Mucosa of descending colon (tissue), 3 donors: ENCODE data around the gene HSF5. TPM values are rescaled to one million over a fixed set of nuclear protein-coding genes. Genes with fewer than 3 reads are reported as not detected.

ENCODE experiments used
- ATAC-seq: fragments of 200-7000 bp; cut with Tn5 transposase; one replicate; pipeline ENCODE4 v1.9.1; 2020; ENCODE audit warnings: mild to moderate bottlenecking, moderate library complexity
- DNase-seq, 3 donors: peaks; one replicate each; pipeline ENCODE4 v3.0.0-alpha.2; 2020
- H3K36me3 ChIP-seq: fragments of 200-600 bp; one replicate; pipeline ENCODE4 v1.8.0; 2021; ENCODE audit warnings: low read depth, mild to moderate bottlenecking
- H3K4me1 ChIP-seq: fragments of 200-600 bp; one replicate; pipeline ENCODE4 v1.8.0; 2021; ENCODE audit warnings: low read depth, mild to moderate bottlenecking
- H3K4me3 ChIP-seq: fragments of 200-600 bp; one replicate; pipeline ENCODE4 v1.8.0; 2021; ENCODE audit warnings: mild to moderate bottlenecking
- H3K9me3 ChIP-seq: fragments of 200-600 bp; one replicate; pipeline ENCODE4 v1.8.0; 2021; ENCODE audit warnings: mild to moderate bottlenecking
- CTCF ChIP-seq: fragments of 200-600 bp; IDR thresholded peaks from one replicate; pipeline ENCODE4 v1.8.0; 2022; ENCODE audit warnings: antibody characterized with exemption, mild to moderate bottlenecking
- intact Hi-C, 2 donors: fragments of 100-400 bp; cut with DNase I in 1 of 2; cut with micrococcal nuclease in 1 of 2; formaldehyde crosslinking; loops; one replicate each; pipeline versions ENCODE4 v1.11.0 to v1.11.1; 2022; cut with DNase I, micrococcal nuclease
- long read RNA-seq, 2 donors: library from polyadenylated mRNA; unstranded; transcript quantifications; one replicate each; pipeline ENCODE4 v2.0.0, GENCODE V29; 2019 to 2021
- total RNA-seq, 3 donors: library from RNA; stranded (reverse); fragmentation: NEBNext Ultra II Directional in 2 of 3; extraction: Animal tissue kit (Norgen Biotek cat#: 25700) in 2 of 3; gene quantifications; one replicate each; pipeline versions ENCODE4 v1.2.1 to v1.2.4, GENCODE V29; 2021 to 2023
- donor health status: DM: no; HTN: no; CAD: no; lungs with moderate emphysema.
- donor health status: DM: no; HTN: no; CAD: no.
- donor health status: DM: no; HTN: yes; CAD: no.

Gene HSF5, protein sequence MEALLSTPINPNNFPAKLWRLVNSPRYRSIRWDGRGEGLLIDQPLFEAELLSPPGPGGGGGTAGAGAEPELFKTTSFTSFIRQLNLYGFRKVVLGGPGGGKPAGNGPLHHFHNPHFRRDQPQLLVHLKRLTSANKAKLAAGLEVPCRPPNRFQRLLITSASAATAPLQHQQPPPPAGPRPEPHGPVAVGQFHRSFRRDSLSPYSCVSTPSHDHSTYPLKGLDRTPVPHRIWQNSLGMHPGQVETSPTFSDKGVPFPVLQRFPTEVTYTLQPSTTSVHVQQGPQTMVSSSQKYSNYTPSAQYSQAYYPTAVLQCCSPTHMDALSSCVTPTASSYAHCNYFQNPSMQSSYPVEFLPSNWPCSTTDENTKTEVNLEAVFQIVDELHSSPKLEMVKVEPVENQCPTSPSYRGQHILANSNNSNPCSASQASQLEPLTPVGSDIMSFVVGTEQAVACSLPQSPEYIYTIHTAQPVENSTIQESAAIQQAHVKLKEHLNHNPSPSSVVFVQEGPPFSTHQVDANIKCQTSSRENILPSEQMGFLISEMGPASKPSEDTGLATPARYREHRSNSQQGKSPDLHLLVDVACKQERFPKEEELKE
- total RNA-seq, result under 1 TPM in 2 of 3 donors, not detected in 1; 0.07 to 0.09 TPM
- long read RNA-seq, donor 1, result 0 reads
- long read RNA-seq, donor 2, result 0 reads

DNA sequence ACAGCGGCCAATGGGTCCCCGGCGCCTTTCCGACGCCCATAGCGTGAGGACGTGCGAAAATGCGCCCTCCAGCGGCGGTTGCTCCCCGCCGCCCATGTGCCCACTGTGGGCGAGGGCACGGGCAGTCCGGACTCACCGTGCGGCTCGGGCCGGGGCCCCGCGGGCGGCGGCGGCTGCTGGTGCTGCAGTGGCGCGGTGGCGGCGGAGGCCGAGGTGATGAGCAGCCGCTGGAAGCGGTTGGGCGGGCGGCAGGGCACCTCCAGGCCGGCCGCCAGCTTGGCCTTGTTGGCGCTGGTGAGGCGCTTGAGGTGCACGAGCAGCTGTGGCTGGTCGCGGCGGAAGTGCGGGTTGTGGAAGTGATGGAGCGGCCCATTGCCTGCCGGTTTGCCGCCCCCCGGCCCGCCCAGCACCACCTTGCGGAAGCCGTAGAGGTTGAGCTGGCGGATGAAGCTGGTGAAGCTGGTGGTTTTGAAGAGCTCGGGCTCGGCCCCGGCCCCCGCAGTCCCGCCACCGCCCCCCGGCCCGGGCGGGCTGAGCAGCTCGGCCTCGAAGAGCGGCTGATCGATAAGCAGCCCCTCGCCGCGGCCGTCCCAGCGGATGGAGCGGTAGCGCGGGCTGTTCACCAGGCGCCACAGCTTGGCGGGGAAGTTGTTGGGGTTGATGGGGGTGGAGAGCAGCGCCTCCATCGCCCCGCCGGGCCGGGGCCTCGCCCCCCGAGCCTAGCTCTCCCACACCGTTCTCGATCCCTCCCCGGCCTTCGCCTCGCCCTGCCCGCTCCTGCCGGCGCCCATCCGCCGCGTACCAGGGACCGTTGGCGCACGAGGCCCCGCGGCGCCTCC, at the start of gene HSF5:
Gene HSF5, minus strand, starts transcription at position 820 of the 839 bp plus-strand sequence. Its CDS starts 134 bp downstream, at position 686.
- TF ChIP-seq CTCF, result no peak
- Histone ChIP-seq H3K4me1 (no peaks in the 10 kb centered on the region), H3K4me3 (no peak within 1 kb of the TSS), H3K9me3 (no peaks in the 10 kb centered on the region), H3K36me3 (no peaks in the 10 kb centered on the region)
- peak; percentile 83 for ATAC-seq
- DNase-seq, result peak; percentile 14 to 78 (median 46)
- intact Hi-C loops, result no loop called here

DNA sequence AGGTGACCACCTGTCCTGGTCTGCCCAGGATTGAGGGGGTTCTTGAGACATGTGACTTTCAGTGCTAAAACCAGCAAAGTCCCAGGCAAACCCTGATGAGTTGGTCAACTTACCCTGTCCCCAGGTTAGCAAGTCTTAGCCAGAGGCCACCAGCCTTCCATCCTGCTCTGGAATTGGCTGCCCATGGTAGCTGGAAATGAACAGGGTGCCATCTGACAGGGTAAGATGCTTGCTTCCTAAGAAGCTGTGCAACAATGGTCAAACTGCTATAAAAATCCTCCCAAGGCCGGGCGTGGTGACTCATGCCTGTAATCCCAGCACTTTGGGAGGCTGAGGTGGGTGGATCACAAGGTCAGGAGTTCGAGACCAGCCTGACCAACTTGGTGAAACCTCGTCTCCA, 49.1 kb upstream of the HSF5 start:
- no peaks in the 10 kb centered on the region for H3K9me3 ChIP-seq
- DNase-seq, result no peak
- intact Hi-C loops, result no loop called here
- no peak for ATAC-seq
- H3K4me1 ChIP-seq, result peaks cover 3% of the 10 kb centered on the region
- no peak for TF ChIP-seq CTCF
- H3K36me3 ChIP-seq, result no peaks in the 10 kb centered on the region
- no peak overlapping the region for H3K4me3 ChIP-seq

GRCh38 chr17:58536542-58536941, 48.3 kb upstream of the HSF5 start:
- no peak for DNase-seq
- no peak for ATAC-seq
- intact Hi-C loops, result no loop called here

DNA sequence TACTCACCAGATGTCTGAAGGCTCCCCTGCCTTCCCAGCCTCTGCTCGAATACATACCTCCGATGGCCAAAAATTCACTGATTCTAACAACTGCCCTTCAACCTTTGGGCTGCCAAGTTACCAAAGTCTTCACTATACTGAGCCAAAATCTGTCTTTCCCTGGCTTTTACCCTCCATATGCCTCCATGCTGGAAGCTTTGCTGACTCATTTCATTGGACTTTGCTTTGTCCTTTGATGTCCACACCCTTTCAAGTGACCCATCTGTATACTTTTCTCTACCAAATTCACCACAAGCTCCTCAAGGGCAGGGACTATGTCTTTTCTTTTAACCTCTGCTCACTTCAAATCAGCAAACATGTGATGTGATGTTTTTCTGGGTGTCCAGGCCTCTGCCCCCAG, 47.2 kb upstream of the HSF5 start:
- ATAC-seq, result no peak
- TF ChIP-seq CTCF, result no peak
- DNase-seq, result no peak
- H3K4me3 ChIP-seq, result no peak overlapping the region
- no peaks in the 10 kb centered on the region for H3K36me3 ChIP-seq
- peaks cover 8% of the 10 kb centered on the region for H3K4me1 ChIP-seq
- intact Hi-C loops, result no loop called here
- H3K9me3 ChIP-seq, result no peaks in the 10 kb centered on the region

More at GRCh38 chr17:58536542-58536941, 48.3 kb upstream of the HSF5 start:
- Histone ChIP-seq H3K9me3 (no peaks in the 10 kb centered on the region), H3K4me1 (peaks cover 5% of the 10 kb centered on the region), H3K4me3 (no peak overlapping the region), H3K36me3 (no peaks in the 10 kb centered on the region)
- TF ChIP-seq CTCF, result no peak

DNA sequence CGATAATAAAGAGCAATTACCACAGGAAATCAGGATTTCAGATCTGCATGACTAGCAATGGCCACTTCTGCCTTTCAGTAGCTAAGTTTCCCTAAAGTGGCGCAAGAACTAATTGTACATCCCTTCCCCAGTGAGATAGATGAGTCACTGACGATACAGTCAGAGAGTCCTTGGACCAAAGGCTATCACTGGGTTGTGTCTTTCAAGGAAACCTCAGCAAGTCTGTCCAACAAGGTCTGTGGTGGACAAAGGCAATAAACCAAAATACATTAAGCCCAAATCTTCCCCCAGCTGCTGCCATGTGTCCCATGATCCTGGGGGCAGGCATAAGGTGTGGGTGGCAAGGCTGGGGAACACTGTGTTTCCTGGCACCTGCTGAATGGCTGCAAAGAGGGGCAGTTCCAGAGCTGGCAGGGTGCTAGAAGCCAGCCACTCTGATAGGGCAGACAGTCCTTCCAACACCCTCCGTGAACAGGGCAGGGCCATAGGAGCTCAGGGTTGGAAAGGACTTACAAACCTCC, 46.8 kb upstream of the HSF5 start:
- no peak overlapping the region for H3K4me3 ChIP-seq
- no peaks in the 10 kb centered on the region for H3K9me3 ChIP-seq
- DNase-seq (no peak), ATAC-seq (peak; percentile 23)
- no peaks in the 10 kb centered on the region for H3K36me3 ChIP-seq
- intact Hi-C loops, result no loop called here
- TF ChIP-seq CTCF, result no peak
- peaks cover 8% of the 10 kb centered on the region for H3K4me1 ChIP-seq
